Activated naive CD4-positive, alpha-beta T cell (primary cell): ENCODE data around the gene RSPRY1.
A peak's percentile ranks its signal among the peaks of the same experiment; 100 is the strongest.
"Not testable (repeated sequence)": the region's sequence is repeated elsewhere in the genome, so short reads cannot be mapped to it uniquely, and the experiment has no call there.

Experiments
- DNase-seq, 4 experiments: peaks; one replicate each; lab custom pipeline; 2025; lab: John Stamatoyannopoulos, UW

RSPRY1 gene

DNA sequence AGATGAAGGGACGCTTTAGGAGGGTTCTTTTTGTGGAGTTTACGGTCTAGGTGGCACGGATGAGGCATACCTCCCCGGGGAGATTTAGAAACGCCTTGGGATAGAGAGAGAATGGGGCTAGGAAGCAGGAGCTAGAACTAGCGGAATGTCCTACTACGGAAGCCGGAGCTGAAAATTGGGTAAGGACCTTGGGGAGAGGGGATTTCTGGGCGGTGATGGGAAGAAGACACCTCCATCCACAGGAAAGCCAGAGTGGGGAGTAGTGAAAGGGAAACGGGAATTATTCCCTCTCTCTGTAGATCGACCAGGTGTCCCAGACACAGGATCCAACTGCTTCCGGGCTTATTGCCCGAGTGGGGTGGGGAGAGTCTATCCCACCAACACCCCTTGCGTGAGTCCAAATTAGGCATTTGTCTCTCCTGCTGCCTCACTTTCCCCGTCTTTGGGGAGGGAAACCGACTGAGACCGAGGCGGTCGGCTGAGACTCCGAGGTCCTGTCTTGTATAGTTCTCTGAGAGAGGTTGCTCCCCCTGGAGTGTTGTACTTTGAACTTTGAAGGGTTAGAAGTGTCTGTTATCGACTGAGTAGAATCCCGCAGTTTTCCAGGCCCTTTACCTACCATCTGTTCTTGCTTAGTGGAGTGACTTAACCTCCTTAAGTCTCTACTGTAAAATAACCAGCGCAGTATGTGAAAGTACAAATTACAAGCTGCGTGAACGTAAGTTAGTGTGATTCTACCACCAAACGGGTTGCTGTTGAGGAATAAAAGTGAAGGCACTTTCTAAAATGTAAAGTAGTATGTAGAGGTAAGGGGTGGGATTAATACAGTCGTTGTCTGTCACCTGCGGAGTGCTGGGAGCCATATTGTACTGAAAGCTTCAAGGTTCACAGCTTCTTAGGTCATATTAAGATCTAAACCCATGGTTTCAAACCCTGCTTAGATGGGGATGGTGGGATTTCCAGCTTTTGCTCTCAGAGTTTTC lies 1.0 kb downstream of the RSPRY1 start:
- DNase-seq: peak in 1 of 4 experiments; percentile 2

DNA sequence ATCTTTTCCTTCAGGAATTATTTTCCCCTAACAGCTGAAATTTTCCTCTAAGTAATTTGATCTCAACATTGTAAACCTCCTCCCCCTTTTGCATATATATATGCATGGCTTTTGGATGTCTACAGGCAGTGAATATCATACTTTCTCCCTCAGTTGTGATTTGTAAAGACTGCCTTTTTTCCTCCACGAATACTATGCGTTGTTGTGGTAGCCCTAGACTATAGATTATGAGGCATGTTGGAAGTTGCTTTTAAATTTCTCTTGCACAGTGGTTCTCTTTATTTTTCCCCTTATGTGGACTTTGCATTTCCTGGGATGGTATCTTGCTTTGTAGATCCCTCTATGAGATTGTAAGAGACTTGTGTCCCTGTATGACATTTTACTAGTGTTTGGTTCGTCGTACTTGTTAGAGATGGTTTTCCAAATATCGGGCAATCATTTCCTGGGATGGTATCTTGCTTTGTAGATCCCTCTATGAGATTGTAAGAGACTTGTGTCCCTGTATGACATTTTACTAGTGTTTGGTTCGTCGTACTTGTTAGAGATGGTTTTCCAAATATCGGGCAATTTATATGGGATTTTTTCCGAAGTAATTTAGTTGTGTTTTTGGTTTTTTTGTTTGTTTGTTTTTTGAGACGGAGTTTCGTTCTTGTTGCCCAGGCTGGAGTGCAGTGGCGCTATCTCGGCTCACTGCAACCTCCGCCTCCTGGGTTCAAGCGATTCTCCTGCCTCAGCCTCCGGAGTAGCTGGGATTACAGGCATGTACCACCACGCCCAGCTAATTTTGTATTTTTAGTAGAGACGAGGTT lies 2.0 kb downstream of the RSPRY1 start:
- DNase-seq: not testable (repeated sequence)

GRCh38 chr16:57188711-57189002 lies 2.5 kb downstream of the RSPRY1 start:
- DNase-seq: no peak

GRCh38 chr16:57189527-57189926 lies 3.4 kb downstream of the RSPRY1 start:
- DNase-seq: not testable (repeated sequence)

GRCh38 chr16:57190136-57190535 lies 4.0 kb downstream of the RSPRY1 start:
- DNase-seq: no peak

DNA sequence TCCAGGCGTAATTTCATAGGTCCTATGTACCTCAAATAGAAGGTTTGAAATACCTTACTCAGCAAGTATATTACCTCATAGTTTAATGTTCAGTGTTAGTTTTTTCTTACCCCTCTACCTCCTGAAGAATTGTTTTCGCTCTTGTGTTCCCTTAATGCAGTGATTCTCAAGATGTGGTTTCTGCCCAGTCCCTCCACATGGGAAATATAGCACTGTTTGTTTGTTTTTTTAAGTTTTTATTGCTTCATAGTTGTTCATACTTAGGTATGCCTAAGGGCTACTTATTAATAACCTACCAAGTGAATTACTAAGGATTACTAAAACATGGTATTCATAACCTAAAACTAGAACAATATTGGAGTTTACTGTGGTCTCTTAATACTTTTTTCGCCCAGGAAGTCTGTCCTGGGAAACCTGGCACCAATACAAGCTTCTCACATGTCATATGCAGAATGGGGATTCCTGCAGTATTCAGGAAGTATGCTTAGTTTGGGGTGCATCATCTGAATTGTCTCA lies 5.0 kb downstream of the RSPRY1 start:
- no peak for DNase-seq

DNA sequence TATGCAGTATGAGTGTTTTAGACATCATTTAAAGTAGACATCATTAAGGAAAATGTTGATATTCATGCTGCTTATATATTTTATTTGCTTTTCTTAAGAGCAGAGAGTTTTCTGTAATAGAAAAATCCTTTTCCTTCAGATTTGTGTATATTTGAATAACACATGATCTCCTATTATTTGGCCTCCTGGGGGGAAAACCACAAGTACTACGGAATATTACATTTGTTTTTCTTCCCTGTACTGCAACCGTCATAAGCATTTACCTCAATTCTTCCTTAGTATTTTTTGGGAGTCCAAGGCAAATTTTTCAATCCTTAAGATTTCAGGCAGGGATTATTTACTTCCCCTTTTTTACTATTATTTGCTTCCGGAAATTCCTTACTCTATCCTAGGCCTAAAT lies 6.0 kb downstream of the RSPRY1 start:
- DNase-seq: no peak

- no peak for DNase-seq
These were observed 6.8 kb downstream of the RSPRY1 start for GRCh38 chr16:57192720-57193486.

DNA sequence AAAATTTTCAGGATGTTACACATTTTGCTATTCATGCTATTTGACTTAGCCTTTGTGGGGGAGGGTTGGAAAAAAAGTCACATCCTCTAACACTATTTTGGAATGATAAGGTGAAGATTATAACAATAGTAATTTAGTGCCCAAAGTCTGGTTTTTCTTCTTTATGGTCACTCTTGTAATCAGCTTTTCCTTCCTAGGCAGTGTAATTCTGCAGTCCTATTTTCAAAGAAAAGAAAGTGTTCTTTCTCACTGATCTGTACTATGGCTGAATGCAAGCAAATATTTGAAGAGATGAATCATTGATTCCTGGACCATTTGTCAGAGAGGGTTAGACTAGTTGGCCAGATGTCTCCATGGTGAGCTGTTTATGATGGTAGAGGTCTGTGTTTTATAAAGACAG lies 8.4 kb downstream of the RSPRY1 start:
- no peak for DNase-seq

DNA sequence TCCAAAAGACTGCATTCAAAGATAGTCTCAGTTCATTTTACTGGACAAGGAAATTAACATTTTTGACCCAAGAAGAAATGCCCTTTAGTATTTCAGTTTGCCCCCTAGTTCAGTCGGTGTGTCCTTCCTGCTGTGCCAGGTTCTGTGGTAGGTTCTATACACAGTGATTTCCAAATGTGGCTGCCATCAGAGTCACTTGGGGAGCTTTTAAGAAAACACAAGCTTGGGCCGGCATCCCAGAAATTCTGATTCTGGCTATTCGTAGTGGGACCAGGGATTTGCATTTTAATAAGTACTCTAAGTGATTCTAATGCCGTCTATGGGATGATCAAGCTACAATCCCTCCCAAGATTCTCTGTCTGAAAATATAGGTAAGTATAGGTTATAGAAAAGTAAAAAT lies 10.2 kb downstream of the RSPRY1 start:
- DNase-seq: no peak

GRCh38 chr16:57196753-57197152 lies 10.6 kb downstream of the RSPRY1 start:
- DNase-seq: no peak

DNA sequence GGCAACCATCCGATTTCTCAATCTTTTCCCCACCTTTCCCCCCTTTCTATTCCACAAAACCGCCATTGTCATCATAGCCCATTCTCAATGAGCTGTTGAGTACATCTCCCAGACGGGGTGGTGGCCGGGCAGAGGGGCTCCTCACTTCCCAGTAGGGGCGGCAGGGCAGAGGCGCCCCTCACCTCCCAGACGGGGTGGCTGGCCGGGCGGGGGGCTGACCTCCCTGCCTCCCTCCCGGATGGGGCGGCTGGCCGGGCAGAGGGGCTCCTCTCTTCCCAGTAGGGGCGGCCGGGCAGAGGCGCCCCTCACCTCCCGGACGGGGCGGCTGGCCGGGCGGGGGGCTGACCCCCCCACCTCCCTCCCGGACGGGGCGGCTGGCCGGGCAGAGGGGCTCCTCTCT lies 14.2 kb downstream of the RSPRY1 start:
- not testable (repeated sequence) for DNase-seq

- not testable (repeated sequence) for DNase-seq
These were observed 14.8 kb downstream of the RSPRY1 start for GRCh38 chr16:57200926-57201325.

GRCh38 chr16:57202095-57202886 lies 16.2 kb downstream of the RSPRY1 start:
- DNase-seq: no peak

- DNase-seq: no peak
These were observed 17.3 kb downstream of the RSPRY1 start for GRCh38 chr16:57203451-57203850.

DNA sequence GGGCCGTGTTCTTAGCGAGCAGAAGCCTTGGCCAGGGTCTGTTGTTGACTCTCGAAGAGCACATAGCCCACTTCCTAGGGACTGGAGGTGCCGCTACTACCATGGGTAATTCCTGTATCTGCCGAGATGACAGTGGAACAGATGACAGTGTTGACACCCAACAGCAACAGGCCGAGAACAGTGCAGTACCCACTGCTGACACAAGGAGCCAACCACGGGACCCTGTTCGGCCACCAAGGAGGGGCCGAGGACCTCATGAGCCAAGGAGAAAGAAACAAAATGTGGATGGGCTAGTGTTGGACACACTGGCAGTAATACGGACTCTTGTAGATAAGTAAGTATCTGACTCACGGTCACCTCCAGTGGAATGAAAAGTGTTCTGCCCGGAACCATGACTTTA lies 18.5 kb downstream of the RSPRY1 start:
- no peak for DNase-seq

- DNase-seq: no peak
These were observed 22.8 kb downstream of the RSPRY1 start for GRCh38 chr16:57208926-57209325.

- DNase-seq: no peak
These were observed 23.7 kb downstream of the RSPRY1 start for GRCh38 chr16:57209780-57210179.

- no peak for DNase-seq
These were observed 27.3 kb downstream of the RSPRY1 start for GRCh38 chr16:57213462-57213861.

DNA sequence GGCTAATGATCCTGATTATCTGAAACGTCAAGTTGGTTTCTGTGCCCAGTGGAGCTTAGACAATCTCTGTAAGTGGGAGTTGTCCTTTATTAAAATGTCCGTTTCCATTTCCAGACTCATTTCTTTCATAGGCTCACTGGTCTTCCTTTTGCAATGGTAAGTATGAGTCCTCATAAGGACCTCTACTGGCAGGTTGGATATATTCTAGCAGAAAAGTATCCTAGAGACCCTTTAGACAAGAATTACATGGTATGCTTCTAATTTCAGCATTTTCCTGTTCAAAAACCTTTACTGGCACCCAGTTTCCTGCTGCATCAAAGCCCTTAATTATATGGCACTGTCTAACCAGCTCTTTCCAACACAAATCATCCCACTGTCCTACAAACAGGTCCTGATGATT lies 30.8 kb downstream of the RSPRY1 start:
- no peak for DNase-seq

- DNase-seq: no peak
These were observed 36.9 kb downstream of the RSPRY1 start for GRCh38 chr16:57223057-57223456.
